IMR-90 (cell line): ENCODE data around the gene OXA1L. TPM values are rescaled to one million over a fixed set of nuclear protein-coding genes. Genes with fewer than 3 reads are reported as not detected.

Experiments
- ATAC-seq: fragments of 200-7000 bp; cut with Tn5 transposase; 2 replicates; pipeline ENCODE4 v1.9.1; 2020; ENCODE audit warnings: low read depth, mild to moderate bottlenecking, moderate library complexity
- BruUV-seq: library from RNA; stranded (reverse); fragments of 400-500 nt; replicated peaks from 2 replicates; lab custom pipeline; 2021; lab: Mats Ljungman, UMichigan
- CTCF ChIA-PET: fragments of 300-600 bp; formaldehyde crosslinking; extraction: SDS; loops from one replicate; lab custom pipeline; 2021; ENCODE audit warnings: antibody characterized with exemption; lab: Yijun Ruan, JAX
- POLR2A ChIA-PET: fragments of 300-600 bp; sonication (Branson Sonifier 250); formaldehyde crosslinking; loops from one replicate; lab custom pipeline; 2022; ENCODE audit warnings: antibody characterized with exemption; ENCODE audit not compliant: unreplicated experiment; lab: Charles Lee
- DNase-seq: peaks from one replicate; pipeline ENCODE4 v3.0.0; 2013
- H2AFZ ChIP-seq: replicated peaks from 2 replicates; pipeline ENCODE3; 2013; ENCODE audit warnings: low read length, mild to moderate bottlenecking; ENCODE audit not compliant: poor library complexity
- H2AK5ac ChIP-seq: 2 replicates; pipeline ENCODE4 v1.6.1; 2013; ENCODE audit warnings: low read depth, low read length, inconsistent platforms
- H2AK9ac ChIP-seq: replicated peaks from 2 replicates; pipeline ENCODE3; 2013; ENCODE audit warnings: mild to moderate bottlenecking, low read depth, low read length, moderate library complexity; ENCODE audit not compliant: poor library complexity
- H2BK120ac ChIP-seq: 2 replicates; pipeline ENCODE4 v1.6.1; 2013; ENCODE audit warnings: low read depth, low read length, inconsistent platforms
- H2BK15ac ChIP-seq: 3 replicates; pipeline ENCODE4 v1.6.1; 2013; ENCODE audit warnings: low read depth, low read length, inconsistent platforms
- H2BK20ac ChIP-seq: 2 replicates; pipeline ENCODE4 v1.6.1; 2013; ENCODE audit warnings: low read depth, mild to moderate bottlenecking, inconsistent platforms, low read length, moderate library complexity
- H2BK5ac ChIP-seq: 2 replicates; pipeline ENCODE4 v1.6.1; 2013; ENCODE audit warnings: mild to moderate bottlenecking, low read depth, low read length, inconsistent platforms; ENCODE audit not compliant: poor library complexity, severe bottlenecking
- H3K14ac ChIP-seq: replicated peaks from 2 replicates; pipeline ENCODE4 v1.6.1; 2013; ENCODE audit warnings: low read depth, low read length, inconsistent platforms
- H3K18ac ChIP-seq: 2 replicates; pipeline ENCODE4 v1.6.1; 2013; ENCODE audit warnings: low read depth, low read length, control low read depth
- H3K23ac ChIP-seq: 2 replicates; pipeline ENCODE4 v1.6.1; 2013; ENCODE audit warnings: low read depth, low read length, inconsistent platforms
- H3K27ac ChIP-seq: 2 replicates; pipeline ENCODE4 v1.5.1; 2013; ENCODE audit warnings: mild to moderate bottlenecking, control low read depth, low read length; ENCODE audit not compliant: insufficient read depth
- H3K27me3 ChIP-seq: 2 replicates; pipeline ENCODE4 v1.6.1; 2013; ENCODE audit warnings: low read length; ENCODE audit not compliant: control insufficient read depth, insufficient read depth
- H3K36me3 ChIP-seq: 2 replicates; pipeline ENCODE4 v1.6.1; 2013; ENCODE audit warnings: low read length, mixed read lengths; ENCODE audit not compliant: control insufficient read depth, insufficient read depth
- H3K4ac ChIP-seq: 2 replicates; pipeline ENCODE4 v1.6.1; 2013; ENCODE audit warnings: low read depth, low read length, inconsistent platforms
- H3K4me1 ChIP-seq: 2 replicates; pipeline ENCODE4 v1.6.1; 2013; ENCODE audit warnings: low read length, mixed read lengths; ENCODE audit not compliant: control insufficient read depth, insufficient read depth
- H3K4me2 ChIP-seq: 2 replicates; pipeline ENCODE4 v1.6.1; 2013; ENCODE audit warnings: low read depth, mild to moderate bottlenecking, control low read depth, low read length, moderate library complexity
- H3K4me3 ChIP-seq: 2 replicates; pipeline ENCODE4 v1.5.1; 2013; ENCODE audit warnings: low read depth, mild to moderate bottlenecking, control low read depth, low read length, moderate library complexity; ENCODE audit not compliant: insufficient read depth
- H3K56ac ChIP-seq: 2 replicates; pipeline ENCODE4 v1.6.1; 2013; ENCODE audit warnings: low read length, inconsistent platforms; ENCODE audit not compliant: insufficient read depth; ENCODE audit errors: extremely low read depth
- H3K79me1 ChIP-seq, 2 experiments: 2 replicates each; pipeline ENCODE4 v1.6.1; 2013; ENCODE audit warnings: low read length in 2 of 2, inconsistent platforms in 1 of 2, low read depth in 1 of 2
- H3K9ac ChIP-seq: 2 replicates; pipeline ENCODE4 v1.6.1; 2013; ENCODE audit warnings: low read depth, low read length, control low read depth
- H3K9me1 ChIP-seq: 2 replicates; pipeline ENCODE4 v1.6.1; 2013; ENCODE audit warnings: low read length, inconsistent platforms; ENCODE audit not compliant: insufficient read depth
- H3K9me3 ChIP-seq: 2 replicates; pipeline ENCODE4 v1.6.1; 2013; ENCODE audit warnings: low read length; ENCODE audit not compliant: control insufficient read depth, insufficient read depth
- H4K20me1 ChIP-seq: 2 replicates; pipeline ENCODE4 v1.6.1; 2013; ENCODE audit warnings: low read length, inconsistent platforms; ENCODE audit not compliant: insufficient read depth
- H4K5ac ChIP-seq: 2 replicates; pipeline ENCODE4 v1.6.1; 2013; ENCODE audit warnings: mild to moderate bottlenecking, low read depth, low read length, control low read depth
- H4K8ac ChIP-seq, 2 experiments: 2 replicates each; pipeline ENCODE4 v1.6.1; 2013; ENCODE audit warnings: low read depth in 2 of 2, low read length in 2 of 2, control low read depth in 1 of 2, inconsistent platforms in 1 of 2
- H4K91ac ChIP-seq: 2 replicates; pipeline ENCODE4 v1.6.1; 2013; ENCODE audit warnings: low read depth, low read length, inconsistent platforms; ENCODE audit not compliant: insufficient read depth
- BHLHE40 ChIP-seq: fragments of 150-350 bp; IDR thresholded peaks from 2 replicates; pipeline ENCODE4 v1.6.1; 2016; ENCODE audit warnings: mild to moderate bottlenecking, low read depth, low read length
- CEBPB ChIP-seq: IDR thresholded peaks from 2 replicates; pipeline ENCODE4 v1.6.1; 2012; ENCODE audit warnings: low read depth, low read length, improper control_type of control experiment
- CHD1 ChIP-seq: IDR thresholded peaks from 2 replicates; pipeline ENCODE4 v1.6.1; 2012; ENCODE audit warnings: low read depth, low read length, improper control_type of control experiment
- FOS ChIP-seq: fragments of 150-350 bp; IDR thresholded peaks from 2 replicates; pipeline ENCODE4 v1.6.1; 2016; ENCODE audit warnings: low read depth, low read length
- MAFK ChIP-seq: IDR thresholded peaks from 2 replicates; pipeline ENCODE4 v1.6.1; 2012; ENCODE audit warnings: low read depth, low read length, improper control_type of control experiment
- MAZ ChIP-seq: IDR thresholded peaks from 2 replicates; pipeline ENCODE4 v1.6.1; 2012; ENCODE audit warnings: low read depth, mild to moderate bottlenecking, low read length, improper control_type of control experiment, moderate library complexity, borderline replicate concordance
- NFE2L2 ChIP-seq: fragments of 150-350 bp; IDR thresholded peaks from 2 replicates; pipeline ENCODE4 v1.6.1; 2016; ENCODE audit warnings: low read depth, mild to moderate bottlenecking, low read length
- RFX5 ChIP-seq: IDR thresholded peaks from 2 replicates; pipeline ENCODE4 v1.8.0; 2012; ENCODE audit warnings: low read depth, mild to moderate bottlenecking, low read length, moderate library complexity
- SMC3 ChIP-seq: fragments of 150-350 bp; IDR thresholded peaks from 2 replicates; pipeline ENCODE4 v1.6.1; 2016; ENCODE audit warnings: low read depth, mild to moderate bottlenecking, antibody characterized with exemption, low read length, moderate library complexity
- USF2 ChIP-seq: fragments of 150-350 bp; IDR thresholded peaks from 2 replicates; pipeline ENCODE4 v1.6.1; 2017; ENCODE audit warnings: mild to moderate bottlenecking, antibody characterized with exemption, low read length, low read depth
- WGBS, 2 experiments: methylation state at CpG; one replicate each; pipeline versions ENCODE4 v1.1.5 to v1.1.7; 2013; ENCODE audit warnings: missing lambda C conversion rate in 2 of 2; ENCODE audit not compliant: insufficient read length in 1 of 2; ENCODE audit errors: extremely low coverage in 2 of 2; 5-methylcytosine and 5-hydroxymethylcytosine counted together
- dilution Hi-C: fragments of 300-500 bp; cut with HindIII; formaldehyde crosslinking; loops from one replicate; pipeline ENCODE4 v1.14.3; 2018; ENCODE audit warnings: low sequenced_read_pairs; ENCODE audit not compliant: unreplicated experiment
- in situ Hi-C: fragments of 300-500 bp; cut with MboI; formaldehyde crosslinking; loops from 3 replicates; pipeline ENCODE4 v1.14.3; 2019; ENCODE audit warnings: low sequenced_read_pairs, inconsistent platforms, mixed read lengths
- intact Hi-C: fragments of 100-400 bp; cut with micrococcal nuclease; formaldehyde crosslinking; loops from 2 replicates; pipeline ENCODE4 v1.10.0; 2022
- polyA plus RNA-seq, 3 experiments: library from polyadenylated mRNA; depleted of rRNA; stranded (reverse); fragments of >200 nt; gene quantifications; 2 replicates each; pipeline ENCODE4 v1.2.3, GENCODE V29; 2012; ENCODE audit warnings: low replicate concordance in 1 of 3
- total RNA-seq: library from RNA; depleted of rRNA; stranded (reverse); fragments of >200 nt; gene quantifications from 2 replicates; pipeline ENCODE4 v1.2.3, GENCODE V29; 2012
- TF ChIP-seq, protein P1 (sequence below): conservative IDR thresholded peaks from 2 replicates; pipeline ENCODE4 v1.5.1; 2012; ENCODE audit warnings: mild to moderate bottlenecking, low read depth, low read length, improper control_type of control experiment

The OXA1L gene
- total and polyA plus RNA-seq, 2 of the 4 experiments (the other 2 are of a cell fraction), result 47.3 to 113 TPM

DNA sequence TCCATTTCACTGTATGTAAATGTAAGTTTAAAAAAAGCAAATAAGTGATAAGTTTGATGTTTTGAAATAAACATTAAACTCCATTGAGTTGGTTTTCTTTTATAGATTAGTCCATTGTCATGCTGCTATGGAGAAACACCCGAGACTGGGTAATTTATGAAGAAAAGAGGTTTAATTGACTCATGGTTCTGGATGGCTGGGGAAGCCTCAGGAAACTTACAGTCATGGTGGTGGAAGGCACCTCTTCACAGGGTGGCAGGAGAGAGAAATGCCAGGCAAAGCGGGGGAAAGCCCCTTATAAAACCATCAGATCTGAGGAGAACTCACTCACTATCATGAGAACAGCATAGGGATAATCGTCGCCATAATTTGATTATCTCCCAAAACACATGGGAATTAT lies 48.4 kb upstream of the OXA1L start:
- no peaks in the 10 kb centered on the region for H3K9me3 ChIP-seq
- no peak overlapping the region for H3K4me3 ChIP-seq
- H4K5ac ChIP-seq, result no peak overlapping the region
- H3K18ac ChIP-seq, result no peak overlapping the region
- POLR2A ChIA-PET, result no interaction called here
- no peak overlapping the region for H4K91ac ChIP-seq
- H3K4me1 ChIP-seq, result no peaks in the 10 kb centered on the region
- dilution Hi-C loops (no loop called here), intact Hi-C loops (no loop called here), in situ Hi-C loops (no loop called here)
- BruUV-seq, result no TSS peak
- no peak overlapping the region for H2BK5ac ChIP-seq
- H3K56ac ChIP-seq, result no peak overlapping the region
- H3K14ac ChIP-seq, result no peak overlapping the region
- H2AK9ac ChIP-seq, result no peak overlapping the region
- H4K20me1 ChIP-seq, result no peaks in the 10 kb centered on the region
- no peak overlapping the region for H3K4me2 ChIP-seq
- no peaks in the 10 kb centered on the region for H3K36me3 ChIP-seq
- no peak overlapping the region for H2AK5ac ChIP-seq
- no peak for TF ChIP-seq BHLHE40
- TF ChIP-seq FOS, result no peak
- TF ChIP-seq, protein P1, sequence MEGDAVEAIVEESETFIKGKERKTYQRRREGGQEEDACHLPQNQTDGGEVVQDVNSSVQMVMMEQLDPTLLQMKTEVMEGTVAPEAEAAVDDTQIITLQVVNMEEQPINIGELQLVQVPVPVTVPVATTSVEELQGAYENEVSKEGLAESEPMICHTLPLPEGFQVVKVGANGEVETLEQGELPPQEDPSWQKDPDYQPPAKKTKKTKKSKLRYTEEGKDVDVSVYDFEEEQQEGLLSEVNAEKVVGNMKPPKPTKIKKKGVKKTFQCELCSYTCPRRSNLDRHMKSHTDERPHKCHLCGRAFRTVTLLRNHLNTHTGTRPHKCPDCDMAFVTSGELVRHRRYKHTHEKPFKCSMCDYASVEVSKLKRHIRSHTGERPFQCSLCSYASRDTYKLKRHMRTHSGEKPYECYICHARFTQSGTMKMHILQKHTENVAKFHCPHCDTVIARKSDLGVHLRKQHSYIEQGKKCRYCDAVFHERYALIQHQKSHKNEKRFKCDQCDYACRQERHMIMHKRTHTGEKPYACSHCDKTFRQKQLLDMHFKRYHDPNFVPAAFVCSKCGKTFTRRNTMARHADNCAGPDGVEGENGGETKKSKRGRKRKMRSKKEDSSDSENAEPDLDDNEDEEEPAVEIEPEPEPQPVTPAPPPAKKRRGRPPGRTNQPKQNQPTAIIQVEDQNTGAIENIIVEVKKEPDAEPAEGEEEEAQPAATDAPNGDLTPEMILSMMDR, result no peak
- no peak for TF ChIP-seq RFX5
- TF ChIP-seq MAZ, result no peak
- TF ChIP-seq USF2, result no peak
- TF ChIP-seq CHD1, result no peak
- no peak for TF ChIP-seq SMC3
- no peak for TF ChIP-seq NFE2L2
- no peak for TF ChIP-seq CEBPB
- no peak for TF ChIP-seq MAFK
- H3K79me1 ChIP-seq, result no peaks in the 10 kb centered on the region
- H3K23ac ChIP-seq, result no peak overlapping the region
- H3K9ac ChIP-seq, result no peak overlapping the region
- no peak overlapping the region for H2BK20ac ChIP-seq
- CTCF ChIA-PET, result no interaction called here
- H3K9me1 ChIP-seq, result no peaks in the 10 kb centered on the region
- DNase-seq (no peak), ATAC-seq (no peak)
- peaks cover 2% of the 10 kb centered on the region for H3K27me3 ChIP-seq
- H3K4ac ChIP-seq, result no peak overlapping the region
- no peak overlapping the region for H2AFZ ChIP-seq
- H4K8ac ChIP-seq, result no peak overlapping the region
- no CpG with 5 or more reads among the region's 4 CpGs for WGBS, 2 experiments
- H2BK120ac ChIP-seq, result no peak overlapping the region
- H2BK15ac ChIP-seq, result no peak overlapping the region
- no peak overlapping the region for H3K27ac ChIP-seq
